T-helper 22 cell (primary cell): ENCODE data around the gene IFFO2.

Experiments
- DNase-seq: peaks from one replicate; pipeline ENCODE4 v3.0.0-alpha.2; 2020; ENCODE audit warnings: low read depth

Gene IFFO2

DNA sequence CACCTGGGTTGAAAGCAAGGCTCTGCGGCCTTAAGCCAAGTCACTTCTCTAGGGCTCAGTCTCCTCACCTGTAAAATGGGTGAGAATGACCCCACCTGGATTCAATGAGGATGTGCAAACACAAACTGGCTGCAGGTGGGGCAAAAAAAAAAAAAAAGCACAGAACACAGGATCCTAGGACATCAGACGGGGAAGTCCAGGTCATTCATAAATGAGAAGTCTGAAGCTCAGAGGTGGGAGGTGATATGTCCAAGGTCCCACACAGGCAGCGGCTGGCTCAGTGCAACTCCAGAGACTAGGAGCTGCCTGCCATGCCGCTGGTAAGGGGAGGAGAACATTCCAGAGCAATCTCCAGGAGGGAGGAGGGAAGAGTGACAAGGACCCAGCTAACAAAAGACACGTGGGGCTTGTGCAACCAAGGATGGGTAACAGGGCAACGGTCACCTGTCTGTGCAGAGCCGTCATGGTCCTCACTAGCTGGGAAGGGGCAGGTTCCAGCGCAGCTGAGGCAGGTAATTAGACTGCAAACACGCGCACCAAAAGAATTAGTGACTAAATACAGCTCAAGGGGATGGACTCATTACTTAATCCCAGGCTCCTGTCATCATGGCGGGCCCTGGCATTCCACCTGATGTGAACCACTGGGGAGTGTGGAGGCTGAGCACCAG, 19.5 kb downstream of the IFFO2 start:
- DNase-seq = no peak

DNA sequence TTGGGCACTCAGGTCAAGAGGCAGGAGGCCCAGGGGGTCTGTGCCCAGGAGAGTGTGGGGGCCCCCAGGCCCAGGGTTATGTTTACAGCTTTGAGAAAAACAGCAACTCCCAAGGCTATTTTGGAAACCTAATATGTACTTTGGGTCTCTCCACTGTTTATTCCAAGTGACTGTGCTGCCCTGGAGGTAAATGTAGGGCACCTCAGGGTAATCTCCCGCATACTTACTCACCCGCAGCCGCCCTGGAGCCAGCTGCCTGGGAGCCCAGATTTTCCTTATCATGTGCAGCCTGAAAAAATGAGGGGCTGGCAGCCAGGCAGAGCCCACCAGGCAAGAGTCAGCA, 20.0 kb downstream of the IFFO2 start:
- DNase-seq = no peak

DNA sequence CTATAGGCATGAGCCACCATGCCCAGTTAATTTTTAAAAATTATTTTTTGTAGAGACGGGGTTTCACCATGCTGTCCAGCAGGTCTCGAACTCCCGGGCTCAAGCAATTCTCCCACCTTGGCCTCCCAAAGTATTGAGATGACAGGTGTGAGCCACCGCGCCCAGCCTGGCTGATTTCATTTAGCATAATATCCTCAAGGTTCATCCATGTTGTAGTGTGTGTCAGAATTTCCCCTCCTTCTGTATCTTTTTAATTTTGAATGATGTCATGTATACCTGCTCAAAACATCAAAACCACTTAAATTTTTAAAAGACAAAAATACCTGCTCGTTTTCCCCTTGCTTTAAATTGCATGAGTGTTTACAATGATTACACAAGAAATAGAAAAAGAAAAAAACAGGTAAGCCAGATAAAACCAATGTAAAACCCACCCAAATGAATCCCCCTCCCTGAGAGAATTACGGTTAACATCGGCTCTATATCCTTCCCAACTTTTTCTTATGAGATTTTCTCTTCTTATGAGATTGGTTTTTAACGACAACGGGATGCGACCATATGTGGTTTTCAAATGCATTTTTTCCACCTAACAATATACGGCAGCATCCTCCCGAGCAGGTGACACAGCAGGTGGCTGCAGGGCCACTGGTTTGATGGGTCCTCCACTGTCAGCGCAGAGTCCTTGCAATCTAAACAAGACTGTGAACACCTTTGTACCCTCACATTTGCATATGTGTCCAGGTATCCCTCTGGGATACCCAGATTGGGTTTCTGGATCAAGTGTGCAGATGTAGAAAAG, 22.1 kb downstream of the IFFO2 start:
- no peak for DNase-seq

DNA sequence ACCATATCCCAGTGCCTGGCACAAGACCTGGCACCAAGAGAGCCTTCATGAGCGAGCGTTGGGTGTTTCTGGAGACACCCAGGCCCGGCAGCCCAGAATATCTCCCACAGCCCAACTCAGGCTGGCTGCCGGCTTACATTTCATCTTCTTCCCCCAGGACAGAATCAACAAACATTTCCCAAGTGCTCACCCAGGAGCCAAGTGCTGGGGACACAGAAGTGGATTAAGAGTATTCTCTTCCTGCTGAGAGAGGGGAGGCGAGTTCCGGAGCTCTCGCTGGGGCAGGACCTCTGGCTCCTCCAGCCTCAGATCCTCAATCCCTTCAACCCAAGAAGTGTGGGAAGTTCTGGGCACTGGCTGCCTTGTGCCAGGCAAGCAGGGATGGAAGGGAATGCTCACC, 23.6 kb downstream of the IFFO2 start:
- no peak for DNase-seq

DNA sequence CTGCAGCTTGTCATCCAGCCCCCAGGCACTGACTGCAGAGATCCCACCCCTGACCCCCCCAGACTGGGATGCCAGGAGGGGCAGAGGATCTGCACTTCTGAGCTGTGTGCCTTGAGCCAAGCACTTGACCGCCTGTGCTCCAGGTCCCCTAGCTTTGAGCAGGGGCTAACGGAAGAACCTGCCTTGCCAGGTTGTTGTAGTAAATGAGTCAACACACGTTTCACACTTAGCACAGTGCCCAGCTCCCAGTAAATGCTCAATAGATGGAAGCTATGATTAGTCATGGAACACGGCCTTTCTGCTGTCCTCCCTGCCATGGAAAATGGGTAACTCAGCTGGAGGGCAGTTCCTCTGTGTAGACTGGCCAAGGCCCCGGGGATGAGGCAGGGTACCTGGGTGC, 24.1 kb downstream of the IFFO2 start:
- DNase-seq = no peak

DNA sequence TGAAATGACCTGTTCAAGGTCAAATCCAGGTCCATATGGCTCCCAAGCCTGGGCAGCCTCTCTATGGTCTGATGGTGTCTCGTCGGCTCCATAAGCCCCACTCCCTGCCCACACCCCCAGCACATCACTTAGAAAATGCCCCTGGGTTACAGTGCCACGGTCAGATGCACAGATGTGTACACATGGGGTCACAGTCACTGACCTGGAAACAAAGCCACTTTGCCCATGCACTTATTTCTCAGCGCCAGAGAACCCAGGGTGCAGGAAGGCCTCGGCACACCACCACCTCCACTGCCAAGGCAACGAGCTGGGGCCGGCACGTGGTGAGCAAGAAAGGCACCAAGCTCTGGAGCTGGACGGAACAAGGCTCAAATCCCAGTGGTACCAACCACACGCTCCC, 24.7 kb downstream of the IFFO2 start:
- no peak for DNase-seq

DNA sequence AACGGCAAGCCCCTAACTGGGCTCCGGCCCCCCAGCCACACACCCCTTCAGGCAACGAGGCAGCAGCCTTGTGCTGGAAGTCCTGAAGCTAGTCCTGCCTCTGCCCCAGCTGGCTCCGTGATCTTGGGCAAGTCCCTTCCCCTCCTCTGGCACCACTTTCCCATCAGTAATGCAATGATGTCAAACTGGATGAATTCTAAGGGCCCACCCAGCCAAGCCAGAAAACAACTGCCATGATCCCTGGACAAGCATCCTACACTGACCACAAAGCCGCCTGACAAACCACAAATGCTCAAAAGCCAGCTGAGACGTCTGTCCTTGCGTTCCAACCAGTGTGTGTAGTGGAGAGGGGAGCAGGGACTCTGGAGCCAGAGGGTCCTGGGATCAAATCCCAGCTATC, 26.8 kb downstream of the IFFO2 start:
- no peak for DNase-seq

DNA sequence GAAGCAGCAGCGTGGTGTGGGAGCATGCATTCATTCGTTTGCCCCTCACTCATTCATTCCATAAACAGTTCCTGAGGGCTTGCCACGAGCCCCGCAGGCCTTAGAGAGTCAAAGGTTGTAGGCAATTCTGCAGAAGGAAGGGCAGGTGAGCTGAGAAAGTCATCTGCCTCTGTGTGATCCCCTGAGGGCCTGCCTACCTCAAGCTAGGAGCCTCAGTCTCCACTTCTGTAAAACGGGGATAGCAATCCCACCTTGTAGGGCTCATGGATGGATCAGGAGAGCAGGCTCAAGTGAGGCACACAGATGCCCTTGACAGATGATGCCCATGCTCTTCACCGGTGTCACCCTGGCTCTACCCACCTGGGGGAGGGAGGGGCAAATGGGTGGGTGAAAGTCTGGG, 27.5 kb downstream of the IFFO2 start:
- DNase-seq = no peak

DNA sequence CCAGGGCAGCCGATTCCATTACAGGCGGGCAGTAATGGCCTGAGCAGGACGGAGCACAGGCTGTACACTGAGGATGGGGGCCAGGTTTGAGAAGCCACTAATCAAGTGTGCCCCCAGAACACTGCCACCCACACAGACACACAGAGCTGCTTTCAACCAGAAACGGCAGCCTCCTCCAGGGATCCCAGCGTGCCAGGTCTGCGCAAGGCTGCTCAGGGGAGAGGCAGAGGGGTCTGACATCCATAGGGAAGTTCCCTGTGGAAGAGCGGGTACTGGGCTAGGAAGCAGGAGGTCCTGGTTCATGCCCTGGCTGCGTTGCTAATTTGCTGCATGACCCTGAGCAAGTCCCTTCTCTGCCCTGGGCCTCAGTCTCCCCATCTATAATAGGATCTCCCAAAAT, 28.1 kb downstream of the IFFO2 start:
- no peak for DNase-seq

DNA sequence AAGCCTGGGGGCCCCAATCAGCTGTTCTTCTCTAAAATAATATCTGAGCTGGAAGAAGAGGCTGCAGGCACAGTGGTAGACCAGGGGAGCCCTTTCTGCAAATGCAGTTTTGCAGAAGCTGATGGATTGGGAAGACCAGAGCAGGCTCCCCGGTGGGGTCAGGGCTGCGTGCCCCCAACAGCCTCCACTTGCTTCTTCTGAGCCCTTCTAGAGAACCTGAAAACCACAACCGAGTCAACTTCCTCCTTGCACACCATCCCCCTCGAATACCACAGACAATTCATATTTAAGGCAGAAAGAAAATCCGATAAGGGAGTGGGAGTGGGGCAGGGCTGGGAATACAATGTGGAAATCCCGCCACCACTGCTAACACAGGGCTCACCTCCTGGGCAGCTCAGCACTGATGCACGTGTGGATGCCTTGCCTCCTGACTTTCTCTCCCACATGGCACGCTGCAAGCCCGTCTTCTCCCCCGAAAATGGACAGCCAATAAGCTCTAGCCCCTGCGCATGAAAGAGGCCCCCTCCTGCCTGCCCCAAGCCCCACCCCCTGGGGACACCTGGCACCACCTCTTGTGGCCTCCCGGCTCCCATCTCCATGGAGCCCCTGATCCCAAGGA, 28.7 kb downstream of the IFFO2 start:
- no peak for DNase-seq

DNA sequence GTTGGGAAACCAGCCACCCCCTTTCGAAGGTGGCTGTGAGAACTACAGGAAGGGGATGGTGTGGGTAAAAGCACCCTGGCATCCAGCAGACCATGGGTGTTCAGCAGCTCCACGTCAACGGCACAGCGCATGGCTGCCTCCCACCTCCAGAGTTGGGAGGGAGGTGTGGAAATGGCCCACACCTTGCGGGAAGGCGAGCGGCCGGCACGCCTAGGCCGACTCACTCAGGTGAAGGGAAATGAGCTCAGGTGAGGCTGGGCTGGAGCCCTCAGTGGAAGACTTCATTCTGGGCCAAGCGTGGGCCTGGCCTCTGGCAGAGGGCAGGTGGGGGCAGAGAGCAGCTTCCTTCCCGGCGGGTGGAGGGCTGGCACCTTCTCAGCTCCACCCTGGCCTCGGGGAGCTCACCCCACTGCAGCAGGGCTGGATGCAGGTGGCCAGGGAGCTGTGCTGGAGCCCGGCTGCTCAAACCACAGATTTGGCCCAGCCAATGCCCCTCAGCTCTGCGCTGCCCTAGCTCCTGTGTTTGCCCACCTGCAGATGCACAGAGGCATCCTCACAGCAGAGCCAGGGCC, 29.3 kb downstream of the IFFO2 start:
- peak; percentile 49 for DNase-seq

DNA sequence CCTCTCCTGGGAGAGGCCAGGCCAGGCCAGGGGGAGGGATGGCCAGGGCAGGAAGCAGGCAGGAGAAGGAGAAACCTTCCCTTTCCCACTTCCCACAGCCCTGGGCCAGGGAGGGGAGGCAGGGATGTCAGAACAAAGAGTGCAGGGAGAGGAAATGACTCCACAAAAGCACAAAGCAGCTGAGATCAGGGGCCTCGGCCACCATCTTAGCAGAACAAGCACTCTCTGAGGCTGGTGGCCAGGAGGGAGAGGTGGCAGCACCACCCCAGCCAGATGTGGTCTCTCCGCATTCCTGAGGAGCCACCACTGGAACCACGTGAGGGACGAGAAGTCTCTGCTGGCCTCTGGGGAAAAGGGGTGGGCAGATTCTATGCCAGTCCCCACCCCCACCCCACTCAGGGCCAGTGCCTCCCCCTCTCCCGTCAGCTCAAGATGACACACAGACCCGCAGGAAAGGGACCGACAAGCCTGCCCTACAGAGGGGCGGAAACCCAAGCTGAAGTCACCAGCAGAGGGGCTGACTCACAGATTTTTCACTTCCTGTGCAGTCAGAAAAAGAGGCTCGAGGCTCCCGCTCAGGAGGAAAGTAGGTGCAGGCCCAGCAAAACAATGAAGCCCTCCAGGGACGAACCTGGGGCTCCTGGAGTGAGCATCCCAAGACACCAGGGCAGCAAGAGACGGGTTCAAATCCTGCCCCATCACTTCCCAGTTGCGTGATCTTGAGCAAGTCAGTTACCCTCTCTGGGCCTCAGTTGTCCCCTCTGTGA, 30.0 kb downstream of the IFFO2 start:
- DNase-seq = peak; percentile 81

DNA sequence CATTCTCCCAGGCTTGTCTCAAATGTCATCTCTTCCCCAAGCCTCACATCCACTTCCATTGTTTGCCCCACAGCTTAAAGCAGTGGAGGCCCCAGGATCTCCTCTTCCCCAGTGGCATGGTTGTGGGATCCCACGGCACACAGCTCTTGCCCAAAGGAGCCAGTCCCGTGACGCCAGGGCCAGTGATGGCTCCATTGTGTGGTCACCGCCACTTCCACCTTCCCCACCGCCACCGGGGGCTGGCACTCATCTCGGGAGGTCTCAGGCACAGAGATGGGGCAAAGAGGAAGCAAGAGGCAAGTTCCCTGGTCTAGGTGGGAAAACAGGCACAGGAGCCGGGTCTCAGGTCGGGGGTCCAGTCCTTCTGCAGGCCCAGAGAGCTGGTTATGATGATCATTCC, 31.2 kb downstream of the IFFO2 start:
- no peak for DNase-seq

DNA sequence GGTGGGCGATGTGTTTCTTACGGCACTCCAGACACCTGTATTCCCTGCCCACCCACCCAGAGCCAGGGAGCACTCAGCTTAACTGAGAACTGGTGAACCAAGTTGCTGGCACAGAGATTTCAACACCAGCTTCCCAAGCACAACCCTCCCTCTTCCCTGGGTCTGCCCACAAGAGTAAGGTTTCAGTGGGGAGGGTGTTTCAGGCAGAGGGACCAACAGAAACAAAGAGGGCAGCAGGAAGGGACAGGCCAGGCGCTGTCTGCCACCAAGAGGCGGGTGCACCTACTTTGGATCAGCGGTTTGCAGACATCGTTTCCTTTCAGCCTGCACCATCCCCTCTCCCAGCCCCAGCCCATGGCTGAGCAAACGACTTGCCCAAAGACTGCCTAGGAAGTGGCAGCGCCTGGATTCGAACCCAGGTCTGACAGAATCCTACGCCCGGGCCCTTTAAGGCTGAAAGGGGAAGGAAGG, 32.2 kb downstream of the IFFO2 start:
- no peak for DNase-seq

DNA sequence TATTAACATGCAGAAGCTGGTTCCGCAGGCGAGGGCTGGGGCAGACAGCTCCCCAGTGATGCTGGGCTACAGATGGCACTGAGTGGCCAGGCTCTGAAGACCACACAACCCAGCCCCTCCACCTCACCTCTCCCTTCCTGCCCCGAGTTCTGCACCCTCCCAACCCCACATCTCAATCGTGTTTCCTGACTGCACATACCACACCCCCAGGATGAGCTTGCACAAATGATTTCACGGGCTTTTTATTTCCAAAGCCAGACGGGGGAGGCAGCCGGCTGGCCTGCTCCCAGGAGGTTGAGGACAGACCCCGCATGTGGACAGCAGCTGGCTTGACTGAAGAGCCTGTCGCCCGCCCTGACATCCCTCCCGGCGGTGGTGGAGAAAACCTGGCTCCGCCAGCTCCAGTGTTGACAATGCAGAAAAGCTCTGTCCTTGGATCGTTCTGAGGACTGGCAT, 32.7 kb downstream of the IFFO2 start:
- no peak for DNase-seq

DNA sequence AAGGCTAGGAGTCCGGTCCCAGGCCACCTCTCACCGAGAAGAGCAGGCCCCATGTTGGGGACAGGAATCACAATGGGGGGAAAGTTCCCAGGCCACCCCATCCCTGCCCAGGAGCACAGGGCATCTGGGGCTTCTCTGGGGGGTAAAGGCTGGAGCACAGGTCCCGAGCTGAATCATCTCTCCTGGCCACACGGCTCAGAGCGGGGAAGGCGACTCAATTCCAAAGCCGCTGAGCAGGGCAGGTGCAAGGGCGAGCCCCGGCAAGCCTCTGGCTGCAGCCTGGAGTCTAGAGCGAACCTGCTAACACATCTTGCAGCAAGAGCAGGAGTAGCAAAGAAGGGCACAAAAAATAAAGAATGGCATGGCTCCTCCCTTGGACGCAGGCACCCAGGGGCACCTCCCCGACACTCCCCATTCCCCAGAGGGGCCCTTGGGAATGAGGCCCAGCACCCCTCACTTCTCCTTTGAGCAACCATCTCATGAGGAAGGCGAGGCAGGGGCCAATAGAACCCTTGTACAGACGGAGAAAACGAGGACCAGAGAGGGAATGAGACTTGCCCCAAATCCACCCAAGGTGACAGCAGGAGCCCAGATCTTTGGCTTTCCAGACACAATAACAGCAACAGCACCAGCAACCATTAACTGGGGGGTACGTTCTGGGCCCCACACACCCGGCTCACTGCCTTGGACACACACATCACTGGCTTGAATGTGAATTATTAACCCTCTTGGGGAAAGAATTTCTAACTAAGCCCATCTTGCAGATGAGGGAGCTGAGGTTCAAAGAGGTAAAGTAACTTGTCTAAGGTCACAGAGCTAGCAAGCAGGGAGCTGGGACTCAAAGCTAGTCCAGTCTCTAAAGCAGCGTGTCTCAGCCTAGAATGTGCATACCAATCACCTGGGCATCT, 33.4 kb downstream of the IFFO2 start:
- no peak for DNase-seq

DNA sequence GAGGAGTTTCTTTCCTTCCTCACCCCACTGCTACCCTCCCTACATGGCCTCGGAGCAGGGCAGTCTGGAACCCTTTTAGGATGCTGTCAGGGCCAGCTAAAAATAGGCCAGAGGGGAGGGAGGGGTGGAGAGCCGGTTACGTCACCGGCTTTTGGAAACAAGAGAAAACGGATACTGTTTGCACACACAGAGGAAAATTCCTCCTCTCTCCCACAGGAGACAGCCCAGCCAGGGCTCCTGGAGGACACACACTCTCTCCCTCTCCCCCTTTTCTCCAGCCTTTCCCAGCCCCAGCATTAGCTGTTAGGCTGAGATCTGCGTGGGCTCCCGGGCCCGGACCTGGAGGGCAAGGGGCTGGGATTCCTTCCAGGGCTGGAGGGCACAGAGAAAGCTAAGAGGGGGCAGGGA, 34.2 kb downstream of the IFFO2 start:
- no peak for DNase-seq

DNA sequence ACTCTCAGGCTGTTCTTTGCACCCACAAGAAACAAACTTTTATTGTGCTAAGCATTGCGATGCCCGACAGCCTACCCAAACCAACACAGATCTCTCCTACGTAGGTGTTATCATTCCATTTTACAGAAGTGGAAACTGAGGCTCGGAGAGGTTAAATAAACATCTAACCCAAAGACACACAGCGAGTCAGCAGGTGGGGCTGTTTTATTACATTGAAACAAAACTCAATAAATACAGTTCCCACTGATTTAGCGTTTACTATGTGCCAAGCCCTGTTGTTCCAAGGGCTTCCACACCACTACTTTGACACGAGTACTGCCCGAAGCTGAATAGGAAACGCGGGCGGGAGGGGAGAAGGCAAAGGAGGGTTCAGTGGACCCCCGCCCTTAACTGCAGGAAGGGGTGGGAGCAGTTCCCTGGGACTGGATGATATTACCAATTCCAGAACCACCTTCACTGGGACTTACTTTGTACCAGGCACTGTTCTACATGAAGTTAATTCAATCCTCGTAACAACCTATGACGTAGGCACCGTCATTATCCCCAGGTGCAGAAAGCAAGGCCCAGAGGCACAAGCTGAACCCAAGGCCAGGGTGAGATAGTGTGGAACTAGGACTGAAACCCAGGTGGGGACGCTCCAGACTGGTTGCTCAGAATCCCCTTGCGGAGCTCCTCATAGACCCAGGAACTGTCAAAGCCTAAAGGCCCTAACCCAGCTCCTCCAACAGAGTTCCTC, 34.8 kb downstream of the IFFO2 start:
- DNase-seq = no peak

DNA sequence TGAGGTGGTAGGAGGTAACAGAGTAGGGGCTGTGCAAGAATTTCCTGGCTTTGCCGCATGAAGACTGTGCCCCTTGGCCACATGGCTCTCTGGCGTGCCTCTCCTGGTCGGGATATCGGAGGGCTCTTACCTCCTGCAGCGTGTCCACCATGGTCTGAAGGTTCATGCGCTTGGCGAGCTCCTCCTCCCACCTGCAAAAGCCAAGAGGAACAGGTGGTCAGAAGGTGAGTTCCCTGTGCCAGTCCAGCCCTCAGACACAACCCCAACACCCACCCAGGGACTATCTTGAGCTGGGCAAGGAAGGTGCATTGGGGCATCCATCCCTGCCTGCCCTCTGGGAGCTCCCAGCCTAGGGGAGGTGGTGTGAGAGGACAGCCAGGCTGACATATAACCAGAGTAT, 35.5 kb downstream of the IFFO2 start:
- no peak for DNase-seq

DNA sequence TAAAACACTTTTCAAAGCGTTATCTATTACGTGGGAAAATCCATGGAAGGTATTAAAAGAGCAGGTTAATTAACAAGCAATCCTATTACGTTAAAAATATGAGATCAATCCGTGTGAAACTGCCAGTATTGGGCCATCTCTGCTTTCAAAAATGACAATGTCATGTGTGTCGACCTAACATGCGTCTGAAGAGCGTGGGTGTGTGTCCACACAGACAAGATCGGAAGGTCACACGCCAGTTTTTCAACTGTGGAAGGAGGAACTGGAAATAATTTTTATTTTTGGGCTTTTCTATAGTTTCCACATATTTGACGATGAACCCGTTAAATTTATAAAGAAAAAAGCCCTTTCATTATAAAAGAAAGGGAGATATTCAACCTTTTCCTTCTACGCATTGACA, 36.5 kb downstream of the IFFO2 start:
- DNase-seq = no peak
